Upper lobe of left lung (tissue), 4 donors: ENCODE measurements around the gene GLP1R.

Experiments used
- EP300 ChIP-seq, 4 donors: sonication (generic); formaldehyde crosslinking; IDR thresholded peaks; one replicate each; pipeline ENCODE4 v1.5.1; 2017; ENCODE audit warnings: antibody characterized with exemption in 4 of 4, control low read depth in 2 of 4
- POLR2A ChIP-seq, 4 donors: fragments of 450-650 bp; IDR thresholded peaks; one replicate each; pipeline ENCODE4 v1.5.1; 2016 to 2017; ENCODE audit warnings: antibody characterized with exemption in 4 of 4, mild to moderate bottlenecking in 2 of 4
- POLR2AphosphoS5 ChIP-seq, 2 donors: sonication (generic); formaldehyde crosslinking; IDR thresholded peaks; one replicate each; pipeline ENCODE4 v1.5.1; 2017; ENCODE audit warnings: antibody characterized with exemption in 2 of 2
- TF ChIP-seq, protein P1 (sequence below), 6 experiments: fragments of 450-650 bp in 4 of 6; fragments of 200-600 bp in 2 of 6; sonication (generic) in 2 of 6; IDR thresholded peaks; one replicate each; pipeline ENCODE4 v1.5.1; 2016 to 2019; ENCODE audit warnings: antibody characterized with exemption in 6 of 6

DNA sequence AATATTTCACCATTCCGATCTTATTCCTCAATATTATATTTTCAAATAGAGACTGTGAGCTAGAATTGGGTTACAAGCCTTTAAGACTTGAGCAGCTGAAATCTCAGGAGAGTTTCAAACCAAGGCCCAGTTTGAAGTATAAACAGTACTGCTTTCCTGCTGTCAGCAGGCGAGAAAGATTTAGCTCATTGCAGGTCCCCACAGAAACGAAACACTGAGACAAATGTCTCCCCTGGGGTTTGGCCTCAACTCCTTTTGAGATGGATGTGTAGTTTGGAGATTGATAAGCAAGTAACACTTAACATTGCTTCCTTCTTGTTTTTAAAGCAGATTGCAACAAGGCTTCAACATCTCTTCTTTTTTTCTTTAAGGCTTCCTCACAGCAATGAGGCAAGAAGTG lies 22.4 kb upstream of the GLP1R start:
- TF ChIP-seq EP300 (IDR thresholded peaks at IDR 0.05) (no peak), POLR2A (IDR thresholded peaks at IDR 0.05) (no peak), POLR2AphosphoS5 (IDR thresholded peaks at IDR 0.05) (no peak)
- TF ChIP-seq, protein P1, sequence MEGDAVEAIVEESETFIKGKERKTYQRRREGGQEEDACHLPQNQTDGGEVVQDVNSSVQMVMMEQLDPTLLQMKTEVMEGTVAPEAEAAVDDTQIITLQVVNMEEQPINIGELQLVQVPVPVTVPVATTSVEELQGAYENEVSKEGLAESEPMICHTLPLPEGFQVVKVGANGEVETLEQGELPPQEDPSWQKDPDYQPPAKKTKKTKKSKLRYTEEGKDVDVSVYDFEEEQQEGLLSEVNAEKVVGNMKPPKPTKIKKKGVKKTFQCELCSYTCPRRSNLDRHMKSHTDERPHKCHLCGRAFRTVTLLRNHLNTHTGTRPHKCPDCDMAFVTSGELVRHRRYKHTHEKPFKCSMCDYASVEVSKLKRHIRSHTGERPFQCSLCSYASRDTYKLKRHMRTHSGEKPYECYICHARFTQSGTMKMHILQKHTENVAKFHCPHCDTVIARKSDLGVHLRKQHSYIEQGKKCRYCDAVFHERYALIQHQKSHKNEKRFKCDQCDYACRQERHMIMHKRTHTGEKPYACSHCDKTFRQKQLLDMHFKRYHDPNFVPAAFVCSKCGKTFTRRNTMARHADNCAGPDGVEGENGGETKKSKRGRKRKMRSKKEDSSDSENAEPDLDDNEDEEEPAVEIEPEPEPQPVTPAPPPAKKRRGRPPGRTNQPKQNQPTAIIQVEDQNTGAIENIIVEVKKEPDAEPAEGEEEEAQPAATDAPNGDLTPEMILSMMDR (IDR thresholded peaks at IDR 0.05) = no peak
